ENCODE data around the gene COLEC12.

COLEC12 gene

DNA sequence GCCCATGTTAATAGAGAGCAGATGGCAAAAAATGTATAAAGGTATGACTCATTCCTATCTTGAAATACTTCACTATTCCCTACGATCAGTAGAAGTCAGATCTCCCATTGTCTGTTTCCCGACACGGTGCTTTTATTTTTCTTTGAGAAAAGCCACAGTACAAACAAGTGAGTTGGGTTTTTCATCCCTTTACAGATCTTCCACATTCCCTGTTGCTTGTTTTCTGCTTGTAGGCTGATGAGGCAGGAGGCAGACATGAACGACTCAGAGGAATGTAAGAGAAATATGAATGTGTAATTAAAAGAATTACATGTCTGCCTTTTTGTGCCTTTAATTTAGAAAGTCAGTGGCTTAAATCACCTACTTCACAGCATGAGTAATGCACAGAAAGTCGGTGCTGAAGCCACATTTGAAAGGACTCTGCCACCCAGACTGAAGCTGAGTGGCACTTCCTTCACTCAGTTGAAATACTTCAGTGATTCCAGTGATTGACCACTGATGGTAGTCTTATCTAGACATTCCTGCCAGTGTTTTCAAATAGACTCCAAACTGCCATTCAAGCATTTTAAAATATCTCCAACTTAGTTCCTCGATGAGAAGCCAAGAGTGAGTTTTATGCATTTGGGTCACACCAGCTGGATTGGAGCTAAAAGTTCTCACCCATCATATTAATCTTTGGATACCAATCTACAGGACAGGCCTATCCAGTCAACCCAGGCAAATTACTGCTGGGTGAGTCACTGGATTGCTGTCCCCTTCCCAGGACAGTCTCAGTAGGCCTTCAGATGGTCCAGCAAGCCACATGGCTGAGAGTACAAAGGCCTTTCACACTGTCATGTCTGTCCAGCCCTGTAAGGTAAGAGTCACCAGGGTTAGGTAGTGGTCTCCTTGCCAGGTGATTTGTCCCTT, 79.0 kb downstream of the COLEC12 start:
- peak; percentile 40 for DNase-seq (ENCODE audit: low read depth)

DNA sequence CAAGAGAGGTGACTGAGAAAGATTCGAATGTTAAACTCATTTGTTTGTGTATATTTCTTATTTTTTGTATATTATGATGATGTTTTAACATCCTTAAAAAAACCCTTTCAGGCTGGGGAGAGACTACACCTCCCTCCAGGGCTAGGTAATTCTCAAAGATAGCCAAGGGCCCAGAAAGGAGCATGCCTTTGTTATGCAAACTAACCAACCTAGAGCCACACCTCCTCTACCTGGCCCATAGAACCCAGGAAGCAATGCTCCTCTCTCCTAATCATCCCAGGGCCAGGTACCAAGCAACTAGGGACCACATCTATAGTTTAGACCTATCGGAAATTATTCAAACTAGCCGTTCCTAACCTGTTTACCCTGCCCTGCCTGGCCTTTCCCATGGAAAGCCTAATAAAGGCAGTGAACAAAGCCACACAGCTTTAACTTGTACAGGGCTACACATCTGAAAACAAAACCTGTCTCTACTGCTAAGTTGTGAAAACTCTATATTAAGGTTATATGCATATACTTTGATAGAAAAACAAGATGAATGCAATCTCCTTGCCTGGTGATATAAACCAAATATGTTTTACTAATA, 79.7 kb downstream of the COLEC12 start:
- no peak for DNase-seq (ENCODE audit: low read depth)
- H3K4me3 ChIP-seq (ENCODE audit: low read depth, low read length) = no peak overlapping the region
- TF ChIP-seq, protein P1, sequence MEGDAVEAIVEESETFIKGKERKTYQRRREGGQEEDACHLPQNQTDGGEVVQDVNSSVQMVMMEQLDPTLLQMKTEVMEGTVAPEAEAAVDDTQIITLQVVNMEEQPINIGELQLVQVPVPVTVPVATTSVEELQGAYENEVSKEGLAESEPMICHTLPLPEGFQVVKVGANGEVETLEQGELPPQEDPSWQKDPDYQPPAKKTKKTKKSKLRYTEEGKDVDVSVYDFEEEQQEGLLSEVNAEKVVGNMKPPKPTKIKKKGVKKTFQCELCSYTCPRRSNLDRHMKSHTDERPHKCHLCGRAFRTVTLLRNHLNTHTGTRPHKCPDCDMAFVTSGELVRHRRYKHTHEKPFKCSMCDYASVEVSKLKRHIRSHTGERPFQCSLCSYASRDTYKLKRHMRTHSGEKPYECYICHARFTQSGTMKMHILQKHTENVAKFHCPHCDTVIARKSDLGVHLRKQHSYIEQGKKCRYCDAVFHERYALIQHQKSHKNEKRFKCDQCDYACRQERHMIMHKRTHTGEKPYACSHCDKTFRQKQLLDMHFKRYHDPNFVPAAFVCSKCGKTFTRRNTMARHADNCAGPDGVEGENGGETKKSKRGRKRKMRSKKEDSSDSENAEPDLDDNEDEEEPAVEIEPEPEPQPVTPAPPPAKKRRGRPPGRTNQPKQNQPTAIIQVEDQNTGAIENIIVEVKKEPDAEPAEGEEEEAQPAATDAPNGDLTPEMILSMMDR (conservative IDR thresholded peaks at IDR 0.05; ENCODE audit: low read depth, low read length) = no peak

More for the DNA sequence above, 79.0 kb downstream of the COLEC12 start:
- TF ChIP-seq, protein P1 (conservative IDR thresholded peaks at IDR 0.05; ENCODE audit: low read depth, low read length) = no peak
- H3K4me3 ChIP-seq (ENCODE audit: low read depth, low read length) = no peak overlapping the region

DNA sequence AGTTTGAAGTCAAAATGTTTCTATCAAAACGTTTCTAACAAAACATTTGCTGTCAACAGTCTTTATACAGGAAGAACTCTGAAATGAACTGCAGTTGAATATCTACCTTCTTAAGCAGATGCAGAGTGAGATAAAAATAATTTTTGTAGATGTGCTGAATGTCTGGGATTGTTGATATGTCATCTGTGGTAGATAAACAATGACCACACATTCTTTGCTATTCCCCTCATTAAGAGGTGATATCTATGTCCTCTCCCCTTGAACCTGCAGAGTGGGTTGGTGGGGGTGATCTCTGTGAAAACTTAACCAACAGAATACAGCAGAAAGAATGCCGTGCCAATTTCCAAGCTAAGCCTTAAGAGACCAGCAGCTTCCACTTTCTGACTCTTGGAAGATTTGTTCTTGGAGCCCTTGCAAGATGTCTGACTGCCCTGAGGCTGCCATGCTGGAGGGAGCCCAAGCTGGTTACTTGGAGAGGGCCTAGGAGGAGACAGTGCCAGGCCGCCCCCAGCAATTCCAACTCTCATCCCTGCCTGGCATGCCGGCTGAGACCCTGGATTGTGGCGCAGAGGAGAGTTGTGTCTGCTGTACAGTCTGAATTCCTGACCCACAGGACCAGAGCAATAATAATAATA, 80.8 kb downstream of the COLEC12 start:
- TF ChIP-seq, protein P1 (conservative IDR thresholded peaks at IDR 0.05; ENCODE audit: low read depth, low read length) = no peak
- no peak overlapping the region for H3K4me3 ChIP-seq (ENCODE audit: low read depth, low read length)
- no peak for DNase-seq (ENCODE audit: low read depth)

DNA sequence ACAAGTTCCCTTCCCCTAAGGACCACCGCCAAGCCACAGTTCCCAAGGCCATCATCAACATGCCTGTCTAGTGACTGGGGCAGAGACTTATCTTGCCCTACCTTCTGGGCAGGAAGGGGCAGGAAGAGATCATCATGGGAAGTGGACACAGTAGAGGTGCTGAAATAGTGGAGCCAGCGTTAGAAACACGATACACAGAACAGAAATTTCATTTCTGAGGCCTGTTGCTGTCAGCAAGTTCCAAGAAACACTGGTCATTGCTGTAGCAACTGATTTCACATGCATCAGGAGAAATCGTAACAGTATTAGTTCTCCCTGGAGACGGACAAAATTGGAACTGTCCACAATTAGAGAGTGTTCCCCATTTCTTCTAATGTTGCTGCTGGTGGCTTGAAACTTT, 83.0 kb downstream of the COLEC12 start:
- no peak overlapping the region for H3K4me3 ChIP-seq (ENCODE audit: low read depth, low read length)
- no peak for DNase-seq (ENCODE audit: low read depth)
- TF ChIP-seq, protein P1 (conservative IDR thresholded peaks at IDR 0.05; ENCODE audit: low read depth, low read length) = no peak

DNA sequence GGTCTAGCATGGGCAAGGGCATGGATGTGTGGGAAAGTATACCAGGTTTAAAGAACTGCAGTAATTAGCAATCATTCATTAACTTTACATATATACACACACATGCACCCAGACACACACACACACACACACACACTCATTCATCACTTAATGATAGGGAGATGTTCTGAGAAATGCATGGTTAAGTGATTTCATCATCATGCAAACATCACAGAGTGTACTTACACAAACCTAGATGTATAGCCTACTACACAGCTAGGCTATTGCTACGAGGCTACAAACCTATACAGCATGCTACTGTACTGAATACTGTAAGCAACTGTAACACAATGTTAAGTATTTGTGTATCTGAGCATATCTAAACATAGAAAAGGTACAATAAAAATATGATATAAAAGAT, 83.6 kb downstream of the COLEC12 start:
- no peak overlapping the region for H3K4me3 ChIP-seq (ENCODE audit: low read depth, low read length)
- TF ChIP-seq, protein P1 (conservative IDR thresholded peaks at IDR 0.05; ENCODE audit: low read depth, low read length) = no peak
- DNase-seq (ENCODE audit: low read depth) = no peak

DNA sequence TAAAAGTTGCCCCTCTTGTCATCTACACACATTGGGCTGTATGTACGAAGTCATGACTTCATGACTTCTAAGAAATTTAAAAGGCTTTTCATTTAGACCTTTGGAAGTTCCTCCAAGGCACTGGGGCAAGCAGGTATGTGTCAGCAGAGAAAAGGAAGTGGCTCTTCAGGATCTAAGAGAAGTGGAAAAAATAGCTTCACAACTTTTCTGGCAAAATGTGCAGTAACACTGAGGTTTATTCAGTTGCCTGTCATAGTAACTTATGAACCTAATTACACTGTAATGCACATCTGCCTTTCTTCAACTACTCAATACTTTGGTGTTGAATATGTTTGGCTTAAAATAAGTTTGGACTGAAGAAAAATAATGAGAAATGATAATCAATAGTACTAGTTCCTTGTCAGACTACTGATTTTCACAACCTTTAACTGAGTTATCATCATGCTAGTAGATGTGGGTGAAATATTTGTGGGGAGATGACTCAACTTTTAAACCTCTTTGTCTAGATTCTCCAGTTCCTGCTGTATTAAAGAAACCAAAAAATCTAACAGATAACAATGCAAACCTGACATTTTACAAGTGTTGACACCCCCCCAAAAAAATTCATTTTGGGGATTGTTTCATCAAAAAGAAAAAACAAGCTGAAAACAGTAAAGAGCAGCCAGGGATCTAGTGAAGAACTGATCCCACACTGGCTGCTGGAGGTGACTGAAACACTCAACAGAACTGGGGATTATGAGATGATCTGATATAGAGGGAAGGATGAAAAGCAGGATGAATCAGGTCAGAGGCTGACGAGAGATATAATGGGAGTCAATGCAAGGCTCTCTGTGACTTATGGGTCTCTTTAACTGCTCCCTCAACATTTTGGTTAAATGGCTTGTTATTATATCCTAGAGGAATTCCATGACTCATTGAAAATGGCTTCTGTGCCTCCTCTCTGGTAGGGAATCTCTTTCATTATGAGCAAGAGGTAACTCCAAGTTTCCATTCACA, 84.6 kb downstream of the COLEC12 start:
- TF ChIP-seq, protein P1 (conservative IDR thresholded peaks at IDR 0.05; ENCODE audit: low read depth, low read length) = no peak
- H3K4me3 ChIP-seq (ENCODE audit: low read depth, low read length) = no peak overlapping the region
- DNase-seq (ENCODE audit: low read depth) = peak; percentile 52

Data from choroid plexus epithelial cell (primary cell).